Measurements from ENCODE around the gene RHOT2.

- TF ChIP-seq EZH2 (IDR thresholded peaks at IDR 0.05; ENCODE audit: low read length) (no peak), CTCF (optimal IDR thresholded peaks at IDR 0.05 in 1 of 3, IDR thresholded peaks at IDR 0.05 in 1 of 3, conservative IDR thresholded peaks at IDR 0.05 in 1 of 3; ENCODE audit: extremely low read depth in 1 of 3, insufficient read depth in 2 of 3, low read length in 3 of 3) (no peak)
Observed at GRCh38 chr16:634051-634670, 33.8 kb upstream of the RHOT2 start.

Measured in keratinocyte (primary cell).